ENCODE results near the gene PKP3. TPM values are rescaled to one million over a fixed set of nuclear protein-coding genes. Genes with fewer than 3 reads are reported as not detected.

The PKP3 gene
- total and polyA plus RNA-seq, 9 of the 15 experiments (the other 6 are each of a cell fraction or from before 2014, with no cell fraction given): 0.11 to 110 (median 30.7) TPM

DNA sequence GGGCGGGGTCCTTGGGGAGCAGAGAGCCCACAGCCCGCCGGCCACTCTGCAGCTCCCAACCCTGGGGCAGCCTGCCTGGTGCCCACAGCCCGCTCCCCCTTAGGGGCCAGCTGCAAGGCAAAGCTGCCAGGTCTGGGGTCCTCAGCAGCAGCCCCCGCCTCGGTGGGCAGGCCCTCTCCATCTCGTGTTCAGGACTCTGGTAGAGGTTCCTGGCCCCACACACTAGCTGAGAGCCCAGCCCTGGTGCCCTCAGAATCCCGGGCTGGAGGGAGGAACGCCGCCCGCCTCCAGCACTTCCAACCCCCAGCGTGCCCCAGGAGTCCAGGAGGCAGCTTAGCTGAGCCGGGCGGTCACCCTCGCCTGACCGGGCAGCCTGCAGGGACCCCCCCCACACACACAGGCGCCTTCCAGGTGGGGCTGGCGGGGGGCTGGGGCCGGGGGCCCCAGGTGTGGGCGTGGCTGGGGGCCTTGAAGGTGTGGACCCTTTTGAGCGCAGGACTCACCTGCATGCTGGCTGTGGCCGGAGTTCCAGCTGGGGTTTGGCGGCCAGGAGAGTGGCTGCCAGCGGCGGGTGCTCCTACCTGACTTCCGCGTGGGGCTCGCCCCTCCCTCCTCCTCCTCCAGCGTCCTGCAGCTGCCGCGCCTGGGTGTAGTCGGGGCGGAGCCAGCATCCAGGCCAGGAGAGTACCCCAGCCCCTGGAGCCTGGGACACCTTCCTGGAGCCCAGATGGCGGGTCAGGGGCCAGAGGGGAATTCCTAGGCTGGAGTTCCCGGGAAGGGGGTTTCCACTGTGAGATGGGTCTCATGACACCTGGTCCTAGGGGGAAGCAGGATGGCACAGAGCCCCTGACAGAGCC lies 47.6 kb downstream of the PKP3 start, which contains the start of gene ANO9 (continued):
- TF ChIP-seq MAZ (CRISPR knock-in tag; conservative IDR thresholded peaks at IDR 0.05 in 1 of 2, IDR thresholded peaks at IDR 0.05 in 1 of 2) (peak in 1 of 2 experiments; percentile 52; a peak in 1 of 4 replicates), L3MBTL2 (IDR thresholded peaks at IDR 0.05) (no peak), GATAD2A (IDR thresholded peaks at IDR 0.05) (no peak), ELF1 (tag; IDR thresholded peaks at IDR 0.05) (no peak; the same call in none of the 2 replicates), SMAD2 (IDR thresholded peaks at IDR 0.05; ENCODE audit: low read depth, low read length) (no peak), NR3C1 (CRISPR knock-in tag; IDR thresholded peaks at IDR 0.05) (no peak), CBFA2T2 (conservative IDR thresholded peaks at IDR 0.05) (no peak), RBFOX2 (IDR thresholded peaks at IDR 0.05; ENCODE audit: low read depth, low read length) (peak; percentile 49), SREBF1 (IDR thresholded peaks at IDR 0.05; ENCODE audit: borderline replicate concordance, low read depth, low read length) (no peak), MXI1 (IDR thresholded peaks at IDR 0.05; ENCODE audit: low read depth, low read length) (no peak), HDAC1 (IDR thresholded peaks at IDR 0.05) (no peak; a peak in 1 of 4 replicates), PHF8 (IDR thresholded peaks at IDR 0.05; ENCODE audit: borderline replicate concordance, low read length) (peak; percentile 27; the same call in 1 of the 2 replicates), RUNX1 (IDR thresholded peaks at IDR 0.05; ENCODE audit: low read depth) (no peak)
- TF ChIP-seq, protein P1, sequence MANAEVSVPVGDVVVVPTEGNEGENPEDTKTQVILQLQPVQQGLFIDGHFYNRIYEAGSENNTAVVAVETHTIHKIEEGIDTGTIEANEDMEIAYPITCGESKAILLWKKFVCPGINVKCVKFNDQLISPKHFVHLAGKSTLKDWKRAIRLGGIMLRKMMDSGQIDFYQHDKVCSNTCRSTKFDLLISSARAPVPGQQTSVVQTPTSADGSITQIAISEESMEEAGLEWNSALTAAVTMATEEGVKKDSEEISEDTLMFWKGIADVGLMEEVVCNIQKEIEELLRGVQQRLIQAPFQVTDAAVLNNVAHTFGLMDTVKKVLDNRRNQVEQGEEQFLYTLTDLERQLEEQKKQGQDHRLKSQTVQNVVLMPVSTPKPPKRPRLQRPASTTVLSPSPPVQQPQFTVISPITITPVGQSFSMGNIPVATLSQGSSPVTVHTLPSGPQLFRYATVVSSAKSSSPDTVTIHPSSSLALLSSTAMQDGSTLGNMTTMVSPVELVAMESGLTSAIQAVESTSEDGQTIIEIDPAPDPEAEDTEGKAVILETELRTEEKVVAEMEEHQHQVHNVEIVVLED (CRISPR knock-in tag; IDR thresholded peaks at IDR 0.05): no peak
- TF ChIP-seq, protein P2, sequence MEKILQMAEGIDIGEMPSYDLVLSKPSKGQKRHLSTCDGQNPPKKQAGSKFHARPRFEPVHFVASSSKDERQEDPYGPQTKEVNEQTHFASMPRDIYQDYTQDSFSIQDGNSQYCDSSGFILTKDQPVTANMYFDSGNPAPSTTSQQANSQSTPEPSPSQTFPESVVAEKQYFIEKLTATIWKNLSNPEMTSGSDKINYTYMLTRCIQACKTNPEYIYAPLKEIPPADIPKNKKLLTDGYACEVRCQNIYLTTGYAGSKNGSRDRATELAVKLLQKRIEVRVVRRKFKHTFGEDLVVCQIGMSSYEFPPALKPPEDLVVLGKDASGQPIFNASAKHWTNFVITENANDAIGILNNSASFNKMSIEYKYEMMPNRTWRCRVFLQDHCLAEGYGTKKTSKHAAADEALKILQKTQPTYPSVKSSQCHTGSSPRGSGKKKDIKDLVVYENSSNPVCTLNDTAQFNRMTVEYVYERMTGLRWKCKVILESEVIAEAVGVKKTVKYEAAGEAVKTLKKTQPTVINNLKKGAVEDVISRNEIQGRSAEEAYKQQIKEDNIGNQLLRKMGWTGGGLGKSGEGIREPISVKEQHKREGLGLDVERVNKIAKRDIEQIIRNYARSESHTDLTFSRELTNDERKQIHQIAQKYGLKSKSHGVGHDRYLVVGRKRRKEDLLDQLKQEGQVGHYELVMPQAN (IDR thresholded peaks at IDR 0.05; ENCODE audit: borderline replicate concordance): no peak
- TF ChIP-seq, protein P3, sequence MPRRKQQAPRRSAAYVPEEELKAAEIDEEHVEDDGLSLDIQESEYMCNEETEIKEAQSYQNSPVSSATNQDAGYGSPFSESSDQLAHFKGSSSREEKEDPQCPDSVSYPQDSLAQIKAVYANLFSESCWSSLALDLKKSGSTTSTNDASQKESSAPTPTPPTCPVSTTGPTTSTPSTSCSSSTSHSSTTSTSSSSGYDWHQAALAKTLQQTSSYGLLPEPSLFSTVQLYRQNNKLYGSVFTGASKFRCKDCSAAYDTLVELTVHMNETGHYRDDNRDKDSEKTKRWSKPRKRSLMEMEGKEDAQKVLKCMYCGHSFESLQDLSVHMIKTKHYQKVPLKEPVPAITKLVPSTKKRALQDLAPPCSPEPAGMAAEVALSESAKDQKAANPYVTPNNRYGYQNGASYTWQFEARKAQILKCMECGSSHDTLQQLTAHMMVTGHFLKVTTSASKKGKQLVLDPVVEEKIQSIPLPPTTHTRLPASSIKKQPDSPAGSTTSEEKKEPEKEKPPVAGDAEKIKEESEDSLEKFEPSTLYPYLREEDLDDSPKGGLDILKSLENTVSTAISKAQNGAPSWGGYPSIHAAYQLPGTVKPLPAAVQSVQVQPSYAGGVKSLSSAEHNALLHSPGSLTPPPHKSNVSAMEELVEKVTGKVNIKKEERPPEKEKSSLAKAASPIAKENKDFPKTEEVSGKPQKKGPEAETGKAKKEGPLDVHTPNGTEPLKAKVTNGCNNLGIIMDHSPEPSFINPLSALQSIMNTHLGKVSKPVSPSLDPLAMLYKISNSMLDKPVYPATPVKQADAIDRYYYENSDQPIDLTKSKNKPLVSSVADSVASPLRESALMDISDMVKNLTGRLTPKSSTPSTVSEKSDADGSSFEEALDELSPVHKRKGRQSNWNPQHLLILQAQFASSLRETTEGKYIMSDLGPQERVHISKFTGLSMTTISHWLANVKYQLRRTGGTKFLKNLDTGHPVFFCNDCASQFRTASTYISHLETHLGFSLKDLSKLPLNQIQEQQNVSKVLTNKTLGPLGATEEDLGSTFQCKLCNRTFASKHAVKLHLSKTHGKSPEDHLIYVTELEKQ (CRISPR knock-in tag; IDR thresholded peaks at IDR 0.05): no peak
- TF ChIP-seq, protein P4, sequence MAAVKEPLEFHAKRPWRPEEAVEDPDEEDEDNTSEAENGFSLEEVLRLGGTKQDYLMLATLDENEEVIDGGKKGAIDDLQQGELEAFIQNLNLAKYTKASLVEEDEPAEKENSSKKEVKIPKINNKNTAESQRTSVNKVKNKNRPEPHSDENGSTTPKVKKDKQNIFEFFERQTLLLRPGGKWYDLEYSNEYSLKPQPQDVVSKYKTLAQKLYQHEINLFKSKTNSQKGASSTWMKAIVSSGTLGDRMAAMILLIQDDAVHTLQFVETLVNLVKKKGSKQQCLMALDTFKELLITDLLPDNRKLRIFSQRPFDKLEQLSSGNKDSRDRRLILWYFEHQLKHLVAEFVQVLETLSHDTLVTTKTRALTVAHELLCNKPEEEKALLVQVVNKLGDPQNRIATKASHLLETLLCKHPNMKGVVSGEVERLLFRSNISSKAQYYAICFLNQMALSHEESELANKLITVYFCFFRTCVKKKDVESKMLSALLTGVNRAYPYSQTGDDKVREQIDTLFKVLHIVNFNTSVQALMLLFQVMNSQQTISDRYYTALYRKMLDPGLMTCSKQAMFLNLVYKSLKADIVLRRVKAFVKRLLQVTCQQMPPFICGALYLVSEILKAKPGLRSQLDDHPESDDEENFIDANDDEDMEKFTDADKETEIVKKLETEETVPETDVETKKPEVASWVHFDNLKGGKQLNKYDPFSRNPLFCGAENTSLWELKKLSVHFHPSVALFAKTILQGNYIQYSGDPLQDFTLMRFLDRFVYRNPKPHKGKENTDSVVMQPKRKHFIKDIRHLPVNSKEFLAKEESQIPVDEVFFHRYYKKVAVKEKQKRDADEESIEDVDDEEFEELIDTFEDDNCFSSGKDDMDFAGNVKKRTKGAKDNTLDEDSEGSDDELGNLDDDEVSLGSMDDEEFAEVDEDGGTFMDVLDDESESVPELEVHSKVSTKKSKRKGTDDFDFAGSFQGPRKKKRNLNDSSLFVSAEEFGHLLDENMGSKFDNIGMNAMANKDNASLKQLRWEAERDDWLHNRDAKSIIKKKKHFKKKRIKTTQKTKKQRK (IDR thresholded peaks at IDR 0.05; ENCODE audit: borderline replicate concordance, low read depth, low read length): no peak

Measured in K562 (cell line).